Measurements from ENCODE around the gene ACOXL. TPM values are rescaled to one million over a fixed set of nuclear protein-coding genes. Genes with fewer than 3 reads are reported as not detected.

The ACOXL gene
- total and polyA plus RNA-seq, 10 of the 15 experiments (the other 5 are each of a cell fraction or from before 2014, with no cell fraction given) = 0.05 to 1.3 (median 0.71) TPM

- no peaks in the 10 kb centered on the region for H3K79me2 ChIP-seq (ENCODE audit: control insufficient read depth, insufficient read depth, low read length)
- no peaks in the 10 kb centered on the region for H3K4me1 ChIP-seq (ENCODE audit: control insufficient read depth, insufficient read depth, low read length)
- no peak overlapping the region for H3K9ac ChIP-seq (ENCODE audit: control insufficient read depth, insufficient read depth, low read length)
- in situ Hi-C loops (cut with MboI) = no loop called here
- DNase-seq (ENCODE audit: low read depth, low spot score) (no peak), FAIRE-seq (no peak), ATAC-seq (peak; percentile 12; the same call in 1 of the 3 replicates)
- H3K27ac ChIP-seq (ENCODE audit: control insufficient read depth, insufficient read depth) = no peak overlapping the region
- no peaks in the 10 kb centered on the region for H3K36me3 ChIP-seq (ENCODE audit: control insufficient read depth in 2 of 2, insufficient read depth in 2 of 2, low read length in 1 of 2)
- H2AFZ ChIP-seq (ENCODE audit: control insufficient read depth, low read depth, low read length) = no peak overlapping the region
- POLR2A ChIA-PET = interaction anchor here (1.0 kb wide), 1 partner anchor 17 kb away, joined by 3 read pairs; no protein-coding TSS in a partner anchor
- intact Hi-C loops (cut with micrococcal nuclease; ENCODE audit: unreplicated experiment) = no loop called here
- 75% methylated on average over 4 of the region's 4 CpGs for WGBS (ENCODE audit: insufficient coverage, insufficient replicate concordance, low lambda C conversion rate, missing lambda C conversion rate)
- no TSS peak for BruUV-seq (replicated peaks)
- H3K4me3 ChIP-seq = no peak overlapping the region
- no peaks in the 10 kb centered on the region for H4K20me1 ChIP-seq (ENCODE audit: control insufficient read depth, insufficient read depth)
- RAD21 ChIA-PET (ENCODE audit: unreplicated experiment) = interaction anchor here (0.9 to 1.1 kb wide), 2 partner anchors 9 to 13 kb away, joined by 3 read pairs; no protein-coding TSS in a partner anchor
- H3K9me3 ChIP-seq (replicated peaks; ENCODE audit: control insufficient read depth, insufficient read depth, low read length) = no peaks in the 10 kb centered on the region; the same call in 2 of the 3 replicates
- SMC1A ChIA-PET (ENCODE audit: uncharacterized antibody, unreplicated experiment) = interaction anchor here (1.1 to 1.2 kb wide), 3 partner anchors 8 to 13 kb away, joined by 3 to 5 read pairs (median 4); no protein-coding TSS in a partner anchor
- no peak overlapping the region for H3K4me2 ChIP-seq (ENCODE audit: control insufficient read depth, insufficient read depth)
- CTCF ChIA-PET = interaction anchor here (0.6 to 1.5 kb wide), 3 partner anchors 13 to 1191 kb away, joined by 3 to 4 read pairs (median 3); no protein-coding TSS in a partner anchor
- H3K27me3 ChIP-seq (replicated peaks in 1 of 2; ENCODE audit: control insufficient read depth in 2 of 2, insufficient read depth in 2 of 2, low read length in 1 of 2) = peaks cover 5 to 19% of the 10 kb centered on the region in 2 experiments
- TF ChIP-seq NBN (IDR thresholded peaks at IDR 0.05) (no peak), MLLT1 (IDR thresholded peaks at IDR 0.05) (no peak), BMI1 (IDR thresholded peaks at IDR 0.05; ENCODE audit: borderline replicate concordance) (no peak), CTCF (IDR thresholded peaks at IDR 0.05 in 2 of 3, conservative IDR thresholded peaks at IDR 0.05 in 1 of 3; ENCODE audit: control insufficient read depth in 2 of 3, extremely low read depth in 1 of 3, insufficient read depth in 1 of 3, low read depth in 3 of 3, low read length in 3 of 3) (no peak), HSF1 (IDR thresholded peaks at IDR 0.05; ENCODE audit: low read depth, low read length) (no peak), STAT1 (conservative IDR thresholded peaks at IDR 0.05) (no peak), ATF2 (IDR thresholded peaks at IDR 0.05; ENCODE audit: low read length) (no peak), SMC3 (IDR thresholded peaks at IDR 0.05; ENCODE audit: borderline replicate concordance, low read length) (no peak), ZBTB40 (IDR thresholded peaks at IDR 0.05; ENCODE audit: borderline replicate concordance) (no peak), CHD4 (IDR thresholded peaks at IDR 0.05) (no peak), RUNX3 (IDR thresholded peaks at IDR 0.05; ENCODE audit: low read length) (no peak), FOXK2 (IDR thresholded peaks at IDR 0.05) (no peak)
Observed at GRCh38 chr2:110735366-110735765, 3.0 kb downstream of the ACOXL start.

All from GM12878 (cell line).